GM19324 (cell line): ENCODE data around the gene KAT8.

Experiments used
- ATAC-seq: cut with Tn5 transposase; IDR thresholded peaks from one replicate; pipeline ENCODE4 v1.9.1; 2021; ENCODE audit warnings: mild to moderate bottlenecking, moderate library complexity; ENCODE audit not compliant: unreplicated experiment, low FRiP score

The KAT8 gene

DNA sequence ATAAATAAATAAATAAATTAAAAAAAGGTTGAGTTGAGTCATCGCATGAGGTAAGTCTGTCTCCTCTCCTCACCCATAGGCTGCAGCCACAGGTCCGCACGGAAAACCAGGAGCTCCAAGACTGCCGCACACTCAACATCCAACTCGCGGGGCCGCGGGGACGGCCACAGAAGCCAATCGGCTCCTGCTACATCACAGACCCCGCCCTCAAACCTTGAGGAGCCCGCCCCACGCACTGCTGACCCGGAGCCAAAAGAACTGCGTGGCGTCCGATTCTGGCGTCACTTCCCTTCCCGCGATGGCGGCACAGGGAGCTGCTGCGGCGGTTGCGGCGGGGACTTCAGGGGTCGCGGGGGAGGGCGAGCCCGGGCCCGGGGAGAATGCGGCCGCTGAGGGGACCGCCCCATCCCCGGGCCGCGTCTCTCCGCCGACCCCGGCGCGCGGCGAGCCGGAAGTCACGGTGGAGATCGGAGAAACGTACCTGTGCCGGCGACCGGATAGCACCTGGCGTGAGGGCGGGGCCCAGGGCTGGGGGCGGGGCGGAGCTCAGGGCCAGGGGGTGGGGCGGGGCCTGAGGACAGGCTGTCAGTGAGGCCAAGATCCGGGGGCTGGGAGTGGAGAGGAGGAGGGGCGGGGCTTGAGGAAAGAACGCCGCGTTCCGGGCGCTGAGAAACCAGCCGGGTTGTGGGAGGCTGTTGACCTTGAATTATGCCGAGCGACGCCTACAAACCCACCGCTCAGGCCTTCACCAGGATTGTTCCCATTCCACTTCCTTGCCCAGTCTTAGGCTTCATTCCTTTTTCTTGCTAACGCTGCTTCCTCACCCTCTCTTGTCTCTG is at the start of gene KAT8:
Gene KAT8 (plus strand): TSS at position 281 of the 839 bp plus-strand sequence. CDS start 18 bp downstream, at position 299.
- ATAC-seq, result peak; percentile 92

GRCh38 chr16:31071861-31072260 is 45.6 kb upstream of the KAT8 start:
- ATAC-seq, result no peak

GRCh38 chr16:31072540-31073141 is 44.8 kb upstream of the KAT8 start:
- ATAC-seq, result no peak

GRCh38 chr16:31073142-31073969 is 44.1 kb upstream of the KAT8 start:
- ATAC-seq, result peak; percentile 60

DNA sequence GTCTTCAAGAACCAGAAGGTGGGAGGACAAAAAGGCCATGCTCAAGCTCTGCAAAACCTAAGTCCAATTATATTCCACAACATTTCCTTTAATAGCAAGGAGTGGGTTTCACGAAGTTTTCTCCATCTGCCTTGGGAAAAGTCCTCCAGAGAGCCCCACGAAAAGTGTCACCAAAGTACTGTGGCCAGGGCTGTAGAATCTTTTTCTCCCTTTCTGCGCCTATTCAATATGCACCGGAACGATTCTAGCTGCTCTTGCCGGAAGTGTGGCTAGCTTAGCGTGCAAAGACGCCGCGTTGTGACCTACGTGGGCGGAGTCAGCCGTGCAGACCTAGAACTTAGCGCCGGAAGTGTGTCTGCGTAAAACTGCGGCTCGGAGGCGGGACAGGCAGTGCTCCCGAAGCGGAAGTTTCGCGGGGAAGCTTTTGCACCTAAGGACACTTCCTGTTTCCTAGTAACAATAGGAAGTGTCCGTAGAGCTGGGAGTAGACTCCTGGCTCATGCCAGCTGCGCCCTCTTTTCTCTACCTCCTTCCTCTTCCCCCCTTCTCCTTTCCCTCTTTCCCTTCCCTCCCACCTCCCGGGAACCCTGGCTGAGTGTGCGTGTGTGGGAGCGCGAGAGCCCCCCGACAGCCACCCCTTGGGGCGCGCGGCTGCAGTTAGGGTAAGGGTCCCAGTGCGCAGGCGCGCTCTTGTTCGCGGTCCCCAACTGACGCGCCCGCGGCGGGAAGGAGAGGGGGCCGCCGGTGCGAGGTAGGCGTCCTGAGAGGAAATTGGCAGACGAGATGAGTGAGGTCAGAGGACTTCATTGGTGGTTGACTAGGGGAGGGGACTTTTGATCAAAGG is 43.3 kb upstream of the KAT8 start, which contains the start of the genes ZNF646 and ZNF668:
Gene ZNF646 (plus strand): TSS at position 453 of the 844 bp plus-strand sequence. CDS start 1,903 bp downstream, outside the sequence.
Gene ZNF668 (minus strand): TSS at position 271 of the 844 bp plus-strand sequence. CDS start 9,781 bp downstream, outside the sequence.
- peak; percentile 81 for ATAC-seq

GRCh38 chr16:31074814-31075183 is 42.7 kb upstream of the KAT8 start:
- no peak for ATAC-seq

DNA sequence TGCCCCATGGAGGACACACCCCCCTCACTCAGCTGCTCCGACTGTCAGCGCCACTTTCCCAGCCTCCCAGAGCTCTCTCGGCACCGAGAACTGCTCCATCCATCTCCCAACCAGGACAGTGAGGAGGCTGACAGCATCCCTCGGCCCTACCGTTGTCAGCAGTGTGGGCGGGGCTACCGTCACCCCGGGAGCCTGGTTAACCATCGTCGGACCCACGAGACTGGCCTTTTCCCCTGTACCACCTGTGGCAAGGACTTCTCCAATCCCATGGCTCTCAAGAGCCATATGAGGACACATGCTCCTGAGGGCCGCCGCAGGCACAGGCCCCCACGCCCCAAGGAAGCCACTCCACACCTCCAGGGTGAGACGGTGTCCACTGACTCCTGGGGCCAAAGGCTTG is 41.1 kb upstream of the KAT8 start:
- ATAC-seq, result no peak

GRCh38 chr16:31077024-31077423 is 40.4 kb upstream of the KAT8 start:
- ATAC-seq, result no peak

DNA sequence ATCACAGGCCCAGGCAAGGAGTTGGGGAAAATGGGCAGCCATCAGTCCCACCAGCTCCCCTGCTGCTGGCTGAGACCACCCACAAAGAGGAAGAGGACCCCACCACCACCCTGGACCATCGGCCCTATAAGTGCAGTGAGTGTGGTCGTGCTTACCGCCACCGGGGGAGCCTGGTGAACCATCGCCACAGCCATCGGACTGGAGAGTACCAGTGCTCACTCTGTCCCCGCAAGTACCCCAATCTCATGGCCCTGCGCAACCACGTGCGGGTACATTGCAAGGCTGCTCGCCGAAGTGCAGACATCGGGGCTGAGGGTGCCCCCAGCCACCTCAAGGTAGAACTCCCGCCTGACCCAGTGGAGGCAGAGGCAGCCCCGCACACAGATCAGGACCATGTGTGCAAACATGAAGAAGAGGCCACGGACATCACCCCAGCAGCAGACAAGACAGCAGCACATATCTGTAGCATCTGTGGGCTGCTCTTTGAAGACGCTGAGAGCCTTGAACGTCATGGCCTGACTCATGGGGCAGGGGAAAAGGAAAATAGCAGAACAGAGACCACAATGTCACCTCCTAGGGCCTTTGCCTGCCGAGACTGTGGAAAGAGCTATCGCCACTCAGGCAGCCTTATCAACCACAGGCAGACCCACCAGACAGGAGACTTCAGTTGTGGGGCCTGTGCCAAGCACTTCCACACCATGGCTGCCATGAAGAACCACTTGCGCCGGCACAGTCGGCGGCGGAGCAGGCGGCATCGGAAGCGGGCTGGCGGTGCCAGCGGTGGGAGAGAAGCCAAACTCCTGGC is 39.7 kb upstream of the KAT8 start:
- ATAC-seq, result no peak

GRCh38 chr16:31078597-31079341 is 38.7 kb upstream of the KAT8 start:
- no peak for ATAC-seq

GRCh38 chr16:31079342-31079944 is 38.0 kb upstream of the KAT8 start:
- no peak for ATAC-seq

- no peak for ATAC-seq
Observed at GRCh38 chr16:31080035-31080629, 37.3 kb upstream of the KAT8 start.

GRCh38 chr16:31080756-31081419 is 36.6 kb upstream of the KAT8 start:
- ATAC-seq, result no peak

GRCh38 chr16:31081428-31082351 is 35.8 kb upstream of the KAT8 start:
- ATAC-seq, result no peak

DNA sequence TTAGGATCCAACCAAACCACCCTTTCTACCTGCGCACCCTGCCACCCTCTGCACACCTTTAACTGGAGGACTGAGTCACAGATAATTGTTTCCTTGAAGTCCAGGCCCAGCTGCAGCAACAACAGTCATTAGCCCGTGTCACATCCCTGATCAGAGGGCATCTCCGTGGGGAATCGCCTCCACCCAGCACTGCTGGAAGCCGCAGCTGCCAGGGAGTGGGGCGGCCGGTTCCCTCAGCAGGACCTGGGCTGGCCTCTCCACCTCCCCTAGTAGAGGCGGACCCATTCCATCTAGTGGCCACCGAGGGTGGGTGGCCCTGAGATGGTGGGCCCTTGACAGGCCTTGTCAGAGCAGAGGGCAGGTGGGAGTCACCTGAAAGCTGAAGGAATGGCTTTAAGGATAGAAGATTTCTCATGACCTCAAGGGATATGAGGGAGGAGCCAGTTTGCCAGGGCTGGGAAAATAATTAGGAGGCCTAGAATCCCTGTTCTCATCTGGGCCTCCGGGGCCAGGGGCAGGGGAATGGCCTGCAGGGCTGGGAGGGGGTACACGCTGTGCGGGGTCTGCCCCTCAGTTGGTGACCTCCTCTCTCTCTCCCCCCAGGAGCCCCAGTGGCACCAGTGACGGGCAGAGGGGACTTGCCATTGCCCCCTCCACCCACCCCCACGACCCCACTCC is 35.0 kb upstream of the KAT8 start:
- no peak for ATAC-seq

GRCh38 chr16:31083081-31083480 is 34.4 kb upstream of the KAT8 start:
- no peak for ATAC-seq
